Prostate gland (tissue), 2 donors: ENCODE data around the gene PDE4DIP.
"Not testable (repeated sequence)": the region's sequence is repeated elsewhere in the genome, so short reads cannot be mapped to it uniquely, and the experiment has no call there.

ENCODE experiments used
- CTCF ChIP-seq, 4 experiments: fragments of 200-600 bp in 2 of 4; fragments of 450-650 bp in 2 of 4; sonication (generic) in 2 of 4; IDR thresholded peaks; 1 replicate in 3 of 4; 2 replicates in 1 of 4; pipeline ENCODE4 v1.5.1; 2016 to 2019; ENCODE audit warnings: antibody characterized with exemption in 4 of 4, mild to moderate bottlenecking in 2 of 4, moderate library complexity in 2 of 4
- POLR2AphosphoS5 ChIP-seq: sonication (generic); formaldehyde crosslinking; IDR thresholded peaks from one replicate; pipeline ENCODE4 v1.6.1; 2017; ENCODE audit warnings: antibody characterized with exemption

- not testable (repeated sequence) for TF ChIP-seq CTCF (IDR thresholded peaks at IDR 0.05); POLR2AphosphoS5
These were observed 98.7 kb downstream of the PDE4DIP start for GRCh38 chr1:148942906-148943305.
